Sigmoid colon (tissue), 7 donors: ENCODE results near the gene PAPOLA. TPM values are rescaled to one million over a fixed set of nuclear protein-coding genes. Genes with fewer than 3 reads are reported as not detected.

Experiments
- DNase-seq: peaks from one replicate; pipeline ENCODE4 v3.0.0-alpha.2; 2019
- H3K27ac ChIP-seq, 4 donors: fragments of 200-600 bp; sonication (generic); one replicate each; pipeline ENCODE4 v1.5.1; 2016 to 2019; ENCODE audit warnings: mild to moderate bottlenecking in 1 of 4
- H3K27me3 ChIP-seq, 3 donors: fragments of 200-600 bp; sonication (generic); one replicate each; pipeline ENCODE4 v1.5.1; 2019; ENCODE audit warnings: mild to moderate bottlenecking in 1 of 3
- H3K36me3 ChIP-seq, 4 donors: fragments of 200-600 bp; sonication (generic); one replicate each; pipeline ENCODE4 v1.5.1; 2016 to 2019
- H3K4me1 ChIP-seq, 4 donors: fragments of 200-600 bp; sonication (generic); one replicate each; pipeline ENCODE4 v1.5.1; 2017 to 2019
- H3K4me3 ChIP-seq, 4 donors: fragments of 200-600 bp; sonication (generic); one replicate each; pipeline ENCODE4 v1.5.1; 2017 to 2019; ENCODE audit warnings: mild to moderate bottlenecking in 2 of 4, moderate library complexity in 1 of 4
- H3K9me3 ChIP-seq, 4 donors: fragments of 200-600 bp in 3 of 4; sonication (generic) in 3 of 4; one replicate each; pipeline versions ENCODE4 v1.5.1 to v1.6.1; 2013 to 2019
- EP300 ChIP-seq, 4 donors: sonication (generic); formaldehyde crosslinking; IDR thresholded peaks; one replicate each; pipeline ENCODE4 v1.6.1; 2017; ENCODE audit warnings: antibody characterized with exemption in 4 of 4
- POLR2A ChIP-seq, 2 donors: fragments of 450-650 bp; IDR thresholded peaks; one replicate each; pipeline ENCODE4 v1.6.1; 2016; ENCODE audit warnings: antibody characterized with exemption in 2 of 2, mild to moderate bottlenecking in 2 of 2, moderate library complexity in 2 of 2
- POLR2AphosphoS5 ChIP-seq, 4 donors: sonication (generic); formaldehyde crosslinking; IDR thresholded peaks; one replicate each; pipeline ENCODE4 v1.6.1; 2017; ENCODE audit warnings: antibody characterized with exemption in 4 of 4
- WGBS, 2 donors: extraction: QIAGEN DNeasy Blood & Tissue Kit; methylation state at CpG; one replicate each; pipeline ENCODE4 v1.1.7; 2013; 5-methylcytosine and 5-hydroxymethylcytosine counted together
- intact Hi-C: fragments of 100-400 bp; cut with DNase I; formaldehyde crosslinking; loops from one replicate; pipeline ENCODE4 v1.15.1; 2023
- polyA plus RNA-seq, 3 donors: library from polyadenylated mRNA; stranded (reverse); fragments of 200-250 nt; gene quantifications; one replicate each; pipeline ENCODE4 v1.2.3, GENCODE V29; 2013
- total RNA-seq, 4 donors: library from RNA; depleted of rRNA; stranded (reverse); fragments of >200 nt; gene quantifications; one replicate each; pipeline ENCODE4 v1.1.0, GENCODE V29; 2016
- TF ChIP-seq, protein P1 (sequence below), 4 experiments: fragments of 450-650 bp in 3 of 4; fragments of 200-600 bp in 1 of 4; IDR thresholded peaks; one replicate each; pipeline ENCODE4 v1.5.1; 2016 to 2019; ENCODE audit warnings: antibody characterized with exemption in 4 of 4, mild to moderate bottlenecking in 3 of 4, moderate library complexity in 2 of 4
- donor health status: healthy with polysubstance abuse.
- donor health status: Bipolar disorder and iron deficiency.
- donor health status: healthy.

The PAPOLA gene
- total and polyA plus RNA-seq, 7 donors = 67.9 to 154 (median 113) TPM

DNA sequence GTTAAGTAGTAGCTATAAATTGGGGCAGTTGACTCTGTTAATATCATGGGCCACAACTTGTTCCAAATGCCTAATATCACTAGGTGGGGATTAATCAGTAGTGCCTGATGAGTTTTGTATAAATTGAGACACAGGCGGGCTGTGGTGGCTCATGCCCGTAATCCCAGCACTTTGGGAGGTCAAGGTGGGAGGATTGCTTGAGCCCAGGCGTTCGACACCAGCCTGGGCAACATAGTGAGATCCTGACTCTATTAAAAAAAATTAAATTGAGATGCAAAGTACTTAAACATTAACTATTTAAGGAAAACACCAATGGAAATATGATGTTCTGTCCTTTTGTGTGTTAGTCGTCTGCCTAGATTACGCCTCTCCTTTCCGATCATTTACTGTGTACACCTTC, 9.0 kb downstream of the PAPOLA start:
- Histone ChIP-seq H3K4me1 (peaks cover 0 to 78% (median 67%) of the 10 kb centered on the region in 4 donors), H3K36me3 (no peaks in the 10 kb centered on the region), H3K27me3 (no peaks in the 10 kb centered on the region), H3K4me3 (no peak overlapping the region), H3K27ac (no peak overlapping the region), H3K9me3 (no peaks in the 10 kb centered on the region)
- WGBS, 2 donors = 90 to 93% methylated on average over 7 of the region's 7 CpGs
- TF ChIP-seq EP300 (IDR thresholded peaks at IDR 0.05) (no peak), POLR2A (IDR thresholded peaks at IDR 0.05) (no peak), POLR2AphosphoS5 (IDR thresholded peaks at IDR 0.05) (no peak)
- TF ChIP-seq, protein P1, sequence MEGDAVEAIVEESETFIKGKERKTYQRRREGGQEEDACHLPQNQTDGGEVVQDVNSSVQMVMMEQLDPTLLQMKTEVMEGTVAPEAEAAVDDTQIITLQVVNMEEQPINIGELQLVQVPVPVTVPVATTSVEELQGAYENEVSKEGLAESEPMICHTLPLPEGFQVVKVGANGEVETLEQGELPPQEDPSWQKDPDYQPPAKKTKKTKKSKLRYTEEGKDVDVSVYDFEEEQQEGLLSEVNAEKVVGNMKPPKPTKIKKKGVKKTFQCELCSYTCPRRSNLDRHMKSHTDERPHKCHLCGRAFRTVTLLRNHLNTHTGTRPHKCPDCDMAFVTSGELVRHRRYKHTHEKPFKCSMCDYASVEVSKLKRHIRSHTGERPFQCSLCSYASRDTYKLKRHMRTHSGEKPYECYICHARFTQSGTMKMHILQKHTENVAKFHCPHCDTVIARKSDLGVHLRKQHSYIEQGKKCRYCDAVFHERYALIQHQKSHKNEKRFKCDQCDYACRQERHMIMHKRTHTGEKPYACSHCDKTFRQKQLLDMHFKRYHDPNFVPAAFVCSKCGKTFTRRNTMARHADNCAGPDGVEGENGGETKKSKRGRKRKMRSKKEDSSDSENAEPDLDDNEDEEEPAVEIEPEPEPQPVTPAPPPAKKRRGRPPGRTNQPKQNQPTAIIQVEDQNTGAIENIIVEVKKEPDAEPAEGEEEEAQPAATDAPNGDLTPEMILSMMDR (IDR thresholded peaks at IDR 0.05) = no peak
- intact Hi-C loops = no loop called here
- DNase-seq = no peak

DNA sequence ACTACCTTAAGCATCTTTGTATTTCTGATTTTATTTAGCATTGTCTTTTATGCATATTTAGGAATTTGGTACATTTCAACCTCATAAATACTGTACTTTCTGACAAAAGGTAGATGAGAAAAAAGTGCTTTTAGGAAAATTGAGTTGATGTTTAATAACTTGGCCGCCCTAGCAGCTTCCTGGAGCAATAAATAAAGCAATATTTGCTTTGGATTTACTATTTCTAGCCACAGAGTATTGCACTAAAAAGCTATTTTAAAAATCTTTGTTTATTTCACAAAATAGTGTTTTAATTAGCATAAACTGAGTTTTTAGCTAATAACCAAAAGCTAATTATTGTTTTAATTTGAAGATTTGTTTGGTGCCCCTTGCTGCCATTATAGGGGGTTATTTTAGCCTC, 9.5 kb downstream of the PAPOLA start:
- H3K4me3 ChIP-seq = no peak overlapping the region
- peaks cover 0 to 83% (median 65%) of the 10 kb centered on the region in 4 donors for H3K4me1 ChIP-seq
- DNase-seq = no peak
- H3K27me3 ChIP-seq = no peaks in the 10 kb centered on the region
- intact Hi-C loops = no loop called here
- H3K36me3 ChIP-seq = no peaks in the 10 kb centered on the region
- WGBS, 2 donors = 38 to 75% methylated on average over 1 of the region's 1 CpG
- H3K27ac ChIP-seq = no peak overlapping the region
- no peaks in the 10 kb centered on the region for H3K9me3 ChIP-seq
- TF ChIP-seq POLR2A (IDR thresholded peaks at IDR 0.05) (no peak), EP300 (IDR thresholded peaks at IDR 0.05) (no peak), POLR2AphosphoS5 (IDR thresholded peaks at IDR 0.05) (no peak)
- TF ChIP-seq, protein P1 (IDR thresholded peaks at IDR 0.05) = no peak

DNA sequence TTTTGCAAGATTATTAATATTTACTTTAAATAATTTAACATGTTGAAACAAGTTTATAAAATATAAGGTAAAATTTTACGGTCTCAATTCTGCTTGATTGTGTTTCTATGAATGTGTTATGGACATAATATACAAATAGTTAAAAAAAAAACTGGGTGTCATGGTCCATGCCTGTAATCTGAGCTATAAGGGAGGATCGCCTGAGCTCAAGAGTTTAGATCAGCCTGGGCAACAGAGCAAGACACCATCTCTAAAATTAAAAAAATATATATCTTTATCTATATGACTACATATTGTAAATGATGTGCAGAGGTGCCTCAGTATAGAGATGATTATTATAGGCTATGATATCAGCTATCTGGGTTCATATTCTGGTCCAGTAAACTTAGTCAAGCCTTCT, 9.9 kb downstream of the PAPOLA start:
- Histone ChIP-seq H3K4me3 (no peak overlapping the region), H3K9me3 (no peaks in the 10 kb centered on the region), H3K27ac (no peak overlapping the region), H3K4me1 (peaks cover 0 to 87% (median 64%) of the 10 kb centered on the region in 4 donors), H3K27me3 (no peaks in the 10 kb centered on the region), H3K36me3 (no peaks in the 10 kb centered on the region)
- intact Hi-C loops = no loop called here
- no peak for DNase-seq
- TF ChIP-seq EP300 (IDR thresholded peaks at IDR 0.05) = no peak
- TF ChIP-seq POLR2AphosphoS5 (IDR thresholded peaks at IDR 0.05) = no peak
- no peak for TF ChIP-seq POLR2A (IDR thresholded peaks at IDR 0.05)
- TF ChIP-seq, protein P1 (IDR thresholded peaks at IDR 0.05) = no peak
- 75 to 82% methylated on average over 2 of the region's 2 CpGs for WGBS, 2 donors

DNA sequence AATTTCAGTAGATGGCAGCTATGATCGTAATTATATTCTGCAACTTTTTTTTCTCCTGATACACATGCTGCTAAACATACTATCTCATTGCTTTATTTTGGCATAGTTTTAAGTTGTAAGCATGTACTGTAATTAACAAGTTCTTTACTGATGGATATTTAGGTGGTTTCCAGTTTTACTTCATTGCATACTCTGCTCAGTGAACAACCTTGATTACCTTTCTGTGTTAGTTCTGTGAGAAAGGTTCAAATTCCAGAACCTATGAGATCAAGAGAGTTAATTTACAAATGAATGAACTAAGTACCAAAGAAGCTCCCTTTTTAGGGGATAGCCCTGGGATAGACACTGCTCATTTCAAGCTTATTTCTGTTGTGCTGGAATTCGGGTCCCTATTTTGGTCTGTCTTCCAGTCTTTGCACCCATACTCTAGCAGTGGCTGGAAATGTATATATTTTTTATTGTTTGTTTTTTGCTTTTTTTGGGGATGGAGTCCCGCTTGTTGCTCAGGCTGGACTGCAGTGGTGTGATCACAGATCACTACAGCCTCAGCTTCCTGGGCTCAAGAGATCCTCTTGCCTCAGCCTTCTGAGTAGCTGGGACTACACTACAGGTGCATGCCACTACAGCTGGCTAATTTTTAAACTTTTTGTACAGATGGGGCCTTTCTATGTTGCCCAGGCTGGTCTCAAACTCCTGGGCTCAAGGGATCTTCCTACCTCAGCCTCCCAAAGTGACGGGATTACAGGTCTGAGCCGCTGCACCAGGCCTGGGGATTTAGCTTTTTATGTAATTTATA, 10.6 kb downstream of the PAPOLA start:
- H3K27me3 ChIP-seq = no peaks in the 10 kb centered on the region
- no peak for DNase-seq
- no peak overlapping the region for H3K27ac ChIP-seq
- H3K9me3 ChIP-seq = no peaks in the 10 kb centered on the region
- intact Hi-C loops = no loop called here
- peaks cover 0 to 87% (median 61%) of the 10 kb centered on the region in 4 donors for H3K4me1 ChIP-seq
- TF ChIP-seq POLR2AphosphoS5 (IDR thresholded peaks at IDR 0.05) = no peak
- TF ChIP-seq EP300 (IDR thresholded peaks at IDR 0.05) = no peak
- TF ChIP-seq, protein P1 (IDR thresholded peaks at IDR 0.05) = no peak
- TF ChIP-seq POLR2A (IDR thresholded peaks at IDR 0.05) = no peak
- WGBS, 2 donors = 70 to 91% methylated on average over 5 of the region's 5 CpGs
- H3K4me3 ChIP-seq = no peak overlapping the region
- H3K36me3 ChIP-seq = no peaks in the 10 kb centered on the region
